Bone marrow (tissue), 2 donors: ENCODE data around the gene APLP1.
"Not testable (repeated sequence)": the region's sequence is repeated elsewhere in the genome, so short reads cannot be mapped to it uniquely, and the experiment has no call there.

Experiments used
- DNase-seq, 2 donors: peaks; one replicate each; lab custom pipeline; 2025; lab: John Stamatoyannopoulos, UW

APLP1 gene

DNA sequence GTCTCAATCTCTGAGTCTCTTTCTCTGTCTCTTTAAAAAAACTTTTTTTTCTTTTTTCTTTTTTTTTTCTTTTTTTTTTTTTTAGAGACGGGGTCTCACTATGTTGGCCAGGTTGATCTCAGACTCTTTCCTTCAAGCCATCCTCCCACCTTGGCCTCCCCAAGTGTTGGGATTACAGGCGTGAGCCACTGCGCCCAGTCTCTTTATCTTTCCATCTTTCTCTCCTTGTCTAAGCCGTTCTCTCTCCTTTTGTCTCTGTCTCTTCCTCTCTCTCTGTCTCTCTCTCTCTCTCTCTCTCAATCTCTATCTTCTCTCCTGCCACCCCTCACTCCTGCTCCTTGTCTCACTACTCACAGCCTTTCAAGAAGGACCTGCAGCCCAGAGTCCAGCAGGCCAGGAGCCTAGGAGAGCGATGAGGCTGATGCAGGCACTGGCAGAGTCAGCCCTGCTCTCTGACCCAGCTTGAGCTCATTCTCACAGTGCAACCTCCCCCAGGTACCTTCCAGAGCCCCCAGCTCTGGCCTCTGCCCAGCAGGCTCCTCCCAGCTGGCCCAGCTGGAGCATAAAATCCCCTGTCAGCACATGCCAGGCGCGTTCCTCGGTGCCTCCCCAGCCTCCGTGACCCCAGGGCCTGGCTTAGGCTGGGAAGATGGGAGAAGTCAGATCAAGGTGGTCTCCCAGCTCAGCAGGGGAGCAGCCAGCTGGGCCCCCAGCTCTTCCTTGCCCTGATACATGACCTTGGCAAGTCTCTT, 16.2 kb upstream of the APLP1 start, which contains the start of gene NPHS1:
Gene NPHS1, minus strand, starts transcription at position 476 of the 752 bp plus-strand sequence. CDS start 667 bp downstream, outside the sequence.
- no peak for DNase-seq

- DNase-seq = no peak
These were observed 15.2 kb upstream of the APLP1 start for GRCh38 chr19:35853038-35853756.

DNA sequence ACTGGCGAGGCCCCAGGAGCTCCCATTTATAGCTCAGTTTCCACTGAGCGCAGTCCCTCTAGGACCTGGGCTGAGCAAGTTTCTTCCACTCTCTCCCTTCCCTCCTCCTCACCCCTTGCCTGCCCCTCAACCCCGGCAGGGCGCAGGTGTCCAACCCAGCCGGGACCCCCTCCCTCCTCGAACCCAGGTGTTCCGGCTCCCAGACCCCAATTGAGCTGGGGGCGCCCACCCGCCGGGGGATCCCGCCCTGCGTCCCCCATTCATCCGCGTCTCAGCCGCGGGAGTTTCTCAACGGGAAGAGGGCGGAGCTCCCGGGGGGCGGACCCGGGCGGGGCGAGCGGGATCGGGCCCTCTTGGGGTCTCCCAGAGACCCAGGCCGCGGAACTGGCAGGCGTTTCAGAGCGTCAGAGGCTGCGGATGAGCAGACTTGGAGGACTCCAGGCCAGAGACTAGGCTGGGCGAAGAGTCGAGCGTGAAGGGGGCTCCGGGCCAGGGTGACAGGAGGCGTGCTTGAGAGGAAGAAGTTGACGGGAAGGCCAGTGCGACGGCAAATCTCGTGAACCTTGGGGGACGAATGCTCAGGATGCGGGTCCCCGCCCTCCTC, 11.7 kb upstream of the APLP1 start, which contains the start of gene KIRREL2:
Gene KIRREL2, plus strand, starts transcription at position 366 of the 604 bp plus-strand sequence. Its CDS starts 209 bp downstream, at position 575.
- peak in 1 of 2 donors; percentile 20 for DNase-seq

DNA sequence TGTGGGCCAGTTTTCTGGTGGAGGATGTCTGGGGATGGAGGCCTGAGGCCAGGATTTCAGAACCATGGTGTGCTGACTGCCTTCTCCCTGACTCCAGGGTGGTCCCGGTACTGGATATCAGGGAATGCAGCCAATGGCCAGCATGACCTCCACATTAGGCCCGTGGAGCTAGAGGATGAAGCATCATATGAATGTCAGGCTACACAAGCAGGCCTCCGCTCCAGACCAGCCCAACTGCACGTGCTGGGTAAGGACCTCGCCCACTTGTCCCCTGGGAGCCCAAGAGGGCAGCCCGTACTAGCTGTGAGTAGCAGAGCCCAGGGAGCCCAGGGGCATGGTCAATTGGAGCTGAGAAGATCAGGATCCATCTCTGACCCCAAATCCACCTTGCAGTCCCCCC, 10.1 kb upstream of the APLP1 start:
- no peak for DNase-seq

DNA sequence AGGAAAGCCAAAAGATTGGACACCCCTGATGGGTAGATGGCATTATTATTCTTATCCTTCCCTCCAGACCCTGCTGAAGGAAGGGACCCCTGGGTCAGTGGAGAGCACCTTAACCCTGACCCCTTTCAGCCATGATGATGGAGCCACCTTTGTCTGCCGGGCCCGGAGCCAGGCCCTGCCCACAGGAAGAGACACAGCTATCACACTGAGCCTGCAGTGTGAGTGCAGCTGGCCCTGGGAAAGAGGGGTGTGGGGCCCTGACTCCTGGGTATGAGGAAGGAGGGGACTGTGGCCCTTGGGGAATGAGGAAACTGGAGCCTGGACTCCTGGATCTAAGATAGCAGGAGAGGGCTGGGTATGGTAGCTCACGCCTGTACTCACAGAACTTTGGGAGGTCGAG, 9.0 kb upstream of the APLP1 start:
- no peak for DNase-seq

DNA sequence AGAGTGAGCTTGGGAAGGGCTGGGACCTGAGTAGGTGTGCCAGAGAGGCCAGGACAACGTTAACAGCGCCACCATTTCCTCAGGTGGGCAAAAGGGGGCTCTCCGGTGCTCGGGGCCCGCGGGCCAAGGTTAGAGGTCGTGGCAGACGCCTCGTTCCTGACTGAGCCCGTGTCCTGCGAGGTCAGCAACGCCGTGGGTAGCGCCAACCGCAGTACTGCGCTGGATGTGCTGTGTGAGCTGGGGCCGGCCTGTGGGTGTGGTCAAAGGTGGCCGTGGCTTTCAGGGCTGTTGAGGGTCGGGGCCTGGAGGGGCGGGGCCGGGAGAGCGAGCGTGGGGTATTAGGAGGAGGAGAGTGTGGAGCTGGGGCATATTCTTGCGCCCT, 7.9 kb upstream of the APLP1 start:
- no peak for DNase-seq

DNA sequence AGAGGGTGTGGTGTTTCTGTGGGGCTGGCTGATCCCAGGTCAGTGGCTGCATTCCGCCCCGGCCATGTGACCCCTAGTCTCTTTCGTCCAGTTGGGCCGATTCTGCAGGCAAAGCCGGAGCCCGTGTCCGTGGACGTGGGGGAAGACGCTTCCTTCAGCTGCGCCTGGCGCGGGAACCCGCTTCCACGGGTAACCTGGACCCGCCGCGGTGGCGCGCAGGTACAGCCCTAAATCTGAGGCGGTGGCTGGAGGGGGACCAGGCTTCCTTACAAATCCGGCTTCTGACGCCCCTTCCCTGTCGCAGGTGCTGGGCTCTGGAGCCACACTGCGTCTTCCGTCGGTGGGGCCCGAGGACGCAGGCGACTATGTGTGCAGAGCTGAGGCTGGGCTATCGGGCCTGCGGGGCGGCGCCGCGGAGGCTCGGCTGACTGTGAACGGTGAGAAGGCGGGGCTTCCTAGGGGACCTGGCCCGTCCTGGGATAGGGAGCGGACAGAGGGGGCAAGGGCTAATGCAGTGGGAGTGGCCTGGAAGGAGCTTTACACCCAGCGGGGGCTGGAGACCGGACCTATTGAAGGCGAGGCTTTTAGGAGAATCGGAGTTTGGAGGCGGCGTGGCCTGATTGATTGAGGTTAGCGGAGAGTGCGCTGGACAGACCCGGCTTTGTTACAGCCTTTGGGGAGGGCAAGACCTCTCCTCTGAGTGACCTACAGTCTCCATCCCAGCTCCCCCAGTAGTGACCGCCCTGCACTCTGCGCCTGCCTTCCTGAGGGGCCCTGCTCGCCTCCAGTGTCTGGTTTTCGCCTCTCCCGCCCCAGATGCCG, 7.3 kb upstream of the APLP1 start:
- no peak for DNase-seq

GRCh38 chr19:35861640-35862160, 6.7 kb upstream of the APLP1 start:
- DNase-seq = no peak

DNA sequence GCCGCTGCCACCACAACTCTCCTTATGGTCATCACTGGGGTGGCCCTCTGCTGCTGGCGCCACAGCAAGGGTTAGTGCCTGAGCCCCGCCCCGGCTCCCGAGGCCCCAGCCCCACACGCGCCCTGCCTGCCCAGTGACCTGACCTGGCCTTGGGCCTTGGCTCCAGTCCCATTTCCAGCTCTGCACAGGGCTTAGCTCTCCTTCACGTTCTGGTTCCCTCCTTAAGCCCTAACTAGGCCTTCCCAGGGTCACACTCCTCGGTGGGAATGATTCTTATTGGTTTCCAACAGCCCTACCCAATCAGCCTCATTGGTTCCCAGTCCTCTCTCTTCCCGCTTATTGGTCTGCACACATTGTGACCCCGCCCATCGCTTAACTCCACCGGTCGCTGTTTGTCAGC, 5.8 kb upstream of the APLP1 start:
- DNase-seq = no peak

- DNase-seq = no peak
These were observed 5.4 kb upstream of the APLP1 start for GRCh38 chr19:35863018-35863417.

GRCh38 chr19:35868823-35869326, 501 bp downstream of the APLP1 start:
- no peak for DNase-seq

- peak in 1 of 2 donors; percentile 23 for DNase-seq
These were observed 1.2 kb downstream of the APLP1 start for GRCh38 chr19:35869327-35870123.

- not testable (repeated sequence) for DNase-seq
These were observed 1.9 kb downstream of the APLP1 start for GRCh38 chr19:35870124-35870736.

GRCh38 chr19:35870798-35871197, 2.4 kb downstream of the APLP1 start:
- no peak for DNase-seq

DNA sequence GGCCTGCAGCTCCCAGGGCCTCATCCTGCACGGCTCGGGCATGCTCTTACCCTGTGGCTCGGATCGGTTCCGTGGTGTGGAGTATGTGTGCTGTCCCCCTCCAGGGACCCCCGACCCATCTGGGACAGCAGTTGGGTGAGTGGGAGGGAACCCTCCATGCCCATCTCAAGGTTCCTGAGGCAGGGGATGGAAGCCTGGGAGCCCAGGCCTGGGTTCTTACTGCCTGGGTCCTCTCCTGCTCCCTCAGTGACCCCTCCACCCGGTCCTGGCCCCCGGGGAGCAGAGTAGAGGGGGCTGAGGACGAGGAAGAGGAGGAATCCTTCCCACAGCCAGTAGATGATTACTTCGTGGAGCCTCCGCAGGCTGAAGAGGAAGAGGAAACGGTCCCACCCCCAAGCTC, 3.2 kb downstream of the APLP1 start:
- no peak for DNase-seq

DNA sequence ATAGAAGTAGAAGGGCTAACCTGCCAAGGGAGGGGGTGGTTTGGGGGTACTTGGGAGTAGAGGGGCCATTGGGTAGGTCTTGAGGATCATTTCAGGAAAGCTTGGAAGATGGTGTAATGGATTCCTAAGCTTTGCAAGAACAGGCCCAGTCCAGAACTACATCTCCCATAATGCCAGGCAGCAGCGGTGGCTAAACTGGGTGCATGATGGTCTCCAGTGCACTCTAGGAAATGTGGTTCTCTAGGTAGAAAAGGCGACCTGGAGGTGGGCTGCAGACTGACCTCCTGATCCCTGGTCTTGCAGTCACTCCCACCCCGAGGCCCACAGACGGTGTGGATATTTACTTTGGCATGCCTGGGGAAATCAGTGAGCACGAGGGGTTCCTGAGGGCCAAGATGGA, 3.8 kb downstream of the APLP1 start:
- no peak for DNase-seq

- DNase-seq = no peak
These were observed 6.1 kb downstream of the APLP1 start for GRCh38 chr19:35874392-35874930.

GRCh38 chr19:35879068-35879467, 10.7 kb downstream of the APLP1 start:
- no peak for DNase-seq

DNA sequence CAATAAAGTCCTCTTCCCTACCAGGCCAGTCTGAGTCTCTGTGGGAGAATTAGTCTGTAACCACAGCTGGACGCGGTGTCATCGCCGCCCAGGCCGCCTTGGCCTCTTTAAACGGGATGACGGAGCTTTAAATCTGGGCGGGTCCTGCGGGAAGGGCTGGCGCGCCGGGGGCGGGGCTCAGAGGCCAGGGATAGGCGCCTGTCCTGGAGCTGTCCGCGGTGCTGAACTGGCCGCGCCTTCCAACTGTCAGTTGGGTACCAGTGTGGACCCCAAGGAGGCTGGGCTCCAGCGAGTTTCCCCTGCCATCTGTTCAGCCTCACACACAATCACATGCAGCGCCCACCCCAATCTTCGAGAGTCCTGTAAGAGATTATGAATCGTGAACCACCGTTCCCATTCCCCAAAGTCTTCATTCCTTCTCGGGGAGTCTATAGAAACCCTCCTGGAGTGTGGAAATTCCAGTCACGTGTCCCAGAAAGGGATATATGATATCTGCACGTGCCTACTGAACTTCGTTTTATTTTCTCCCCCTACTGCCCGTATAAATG, 11.5 kb downstream of the APLP1 start:
- DNase-seq = peak; percentile 66 to 68
